K562 (cell line): Measurements from ENCODE around the gene ZSWIM4. TPM values are rescaled to one million over a fixed set of nuclear protein-coding genes. Genes with fewer than 3 reads are reported as not detected.

ENCODE experiments used
- ATF2 ChIP-seq: sonication (generic); formaldehyde crosslinking; IDR thresholded peaks from 2 replicates; pipeline ENCODE4 v1.8.1; 2022; ENCODE audit warnings: missing genetic modification reagents
- BCLAF1 ChIP-seq, 2 experiments: fragments of 450-650 bp in 1 of 2; IDR thresholded peaks; 2 replicates each; pipeline ENCODE4 v1.6.1; 2011 to 2017; ENCODE audit warnings: low read depth in 2 of 2, antibody characterized with exemption in 1 of 2, borderline replicate concordance in 1 of 2, low read length in 1 of 2, mild to moderate bottlenecking in 1 of 2, mixed read lengths in 1 of 2; ENCODE audit not compliant: control insufficient read depth in 1 of 2
- BRCA1 ChIP-seq, 2 experiments: fragments of 450-650 bp in 1 of 2; sonication (generic) in 1 of 2; formaldehyde crosslinking in 1 of 2; IDR thresholded peaks; 2 replicates each; pipeline versions ENCODE4 v1.5.0 to v1.6.1; 2017 to 2020; ENCODE audit warnings: mild to moderate bottlenecking in 1 of 2, missing genetic modification reagents in 1 of 2
- CHD1 ChIP-seq: fragments of 200-600 bp; sonication (generic); IDR thresholded peaks from one replicate; pipeline ENCODE4 v1.6.1; 2012; ENCODE audit warnings: mild to moderate bottlenecking, moderate library complexity, low read length, inconsistent platforms
- E4F1 ChIP-seq: fragments of 250-450 bp; sonication (Bioruptor Pico); IDR thresholded peaks from 2 replicates; pipeline ENCODE4 v1.5.0; 2021; ENCODE audit warnings: mild to moderate bottlenecking, borderline replicate concordance
- FOXA1 ChIP-seq: fragments of 450-650 bp; IDR thresholded peaks from 2 replicates; pipeline ENCODE4 v1.6.1; 2016; ENCODE audit warnings: mild to moderate bottlenecking, borderline replicate concordance
- IRF2 ChIP-seq: sonication (generic); formaldehyde crosslinking; IDR thresholded peaks from 2 replicates; pipeline ENCODE4 v1.8.1; 2022; ENCODE audit warnings: mild to moderate bottlenecking, missing genetic modification reagents
- RBBP5 ChIP-seq: fragments of 200-600 bp; sonication (generic); IDR thresholded peaks from 2 replicates; pipeline ENCODE4 v1.6.1; 2012; ENCODE audit warnings: borderline replicate concordance, mild to moderate bottlenecking, low read length, control low read depth, inconsistent platforms; ENCODE audit not compliant: insufficient read depth, poor library complexity, severe bottlenecking
- RNF219 ChIP-seq: fragments of 250-450 bp; sonication (Bioruptor Pico); IDR thresholded peaks from 2 replicates; pipeline ENCODE4 v1.5.0; 2022; ENCODE audit warnings: mild to moderate bottlenecking
- SP2 ChIP-seq: IDR thresholded peaks from 2 replicates; pipeline ENCODE4 v1.6.1; 2011; ENCODE audit warnings: mild to moderate bottlenecking, low read depth, low read length, moderate library complexity; ENCODE audit not compliant: poor library complexity, severe bottlenecking; ENCODE audit errors: extremely low read depth
- U2AF1 ChIP-seq: fragments of 200-400 bp; formaldehyde crosslinking; optimal IDR thresholded peaks from 2 replicates; pipeline ENCODE3; 2017; ENCODE audit warnings: mild to moderate bottlenecking, low read depth, low read length, moderate library complexity
- ZFP1 ChIP-seq: fragments of 450-650 bp; formaldehyde crosslinking; IDR thresholded peaks from 2 replicates; pipeline ENCODE4 v1.4.0; 2020; ENCODE audit warnings: mild to moderate bottlenecking, mixed read lengths
- ZNF23 ChIP-seq: fragments of 250-450 bp; sonication (Bioruptor Pico); IDR thresholded peaks from 2 replicates; pipeline ENCODE4 v1.4.0; 2020; ENCODE audit warnings: mild to moderate bottlenecking
- ZNF668 ChIP-seq: fragments of 250-450 bp; sonication (Bioruptor Pico); IDR thresholded peaks from 2 replicates; pipeline ENCODE4 v1.8.0; 2022; ENCODE audit warnings: mild to moderate bottlenecking, inconsistent platforms
- polyA plus RNA-seq, 8 experiments: library from polyadenylated mRNA; depleted of rRNA in 4 of 8; stranded (reverse) in 5 of 8; unstranded in 3 of 8; fragments of >200 nt; fragmentation: Nextera tagmentation in 2 of 8; fragmentation: Illumina TruSeq in 1 of 8; extraction: Ambion mirVana in 2 of 8; extraction: Trizol in 1 of 8; gene quantifications; 2 replicates each; pipeline versions ENCODE4 v1.2.1 to v1.2.3, GENCODE V29; 2011 to 2014; ENCODE audit warnings: inconsistent platforms in 1 of 8, missing spikeins in 1 of 8
- total RNA-seq, 7 experiments: library from RNA; depleted of rRNA in 6 of 7; stranded (reverse); fragments of >200 nt in 6 of 7; fragmentation: Illumina TruSeq in 2 of 7; extraction: Trizol in 2 of 7; gene quantifications; 2 replicates each; pipeline versions ENCODE4 v1.2.1 to v1.2.3, GENCODE V29; 2011 to 2021; ENCODE audit warnings: low replicate concordance in 1 of 7

The ZSWIM4 gene
- total and polyA plus RNA-seq, 9 of the 15 experiments (the other 6 are each of a cell fraction or from before 2014, with no cell fraction given) = 0.25 to 3.7 (median 0.79) TPM; not detected in 2

- TF ChIP-seq E4F1 (CRISPR knock-in tag) = no peak
- no peak for TF ChIP-seq RNF219 (CRISPR knock-in tag)
- TF ChIP-seq ZNF23 (CRISPR knock-in tag) = no peak
- peak; percentile 62 for TF ChIP-seq RBBP5
- no peak for TF ChIP-seq BCLAF1 (IDR thresholded peaks at IDR 0.05; ENCODE audit: borderline replicate concordance in 1 of 2, control insufficient read depth in 1 of 2, low read depth in 2 of 2, low read length in 1 of 2)
- TF ChIP-seq SP2 = no peak
- peak; percentile 74 for TF ChIP-seq CHD1
- TF ChIP-seq ZFP1 = no peak
- no peak for TF ChIP-seq U2AF1
- TF ChIP-seq FOXA1 = no peak
- TF ChIP-seq ATF2 (CRISPR knock-in tag) = no peak
- TF ChIP-seq IRF2 (CRISPR knock-in tag) = no peak
- TF ChIP-seq ZNF668 = no peak
- no peak for TF ChIP-seq BRCA1 (IDR thresholded peaks at IDR 0.05)
- no peak for TF ChIP-seq BRCA1 (CRISPR knock-in tag; IDR thresholded peaks at IDR 0.05)
Observed at GRCh38 chr19:13849991-13850909, 55.0 kb downstream of the ZSWIM4 start (continued).
